Smooth muscle cell (in vitro differentiated cells): ENCODE measurements around the gene SERGEF. TPM values are rescaled to one million over a fixed set of nuclear protein-coding genes. Genes with fewer than 3 reads are reported as not detected.

Source experiments
- DNase-seq: peaks from one replicate; lab custom pipeline; 2025; ENCODE audit not compliant: unreplicated experiment; lab: John Stamatoyannopoulos, UW
- H2AFZ ChIP-seq: fragments of 200-600 bp; sonication (generic); 2 replicates; pipeline ENCODE4 v1.6.0; 2016; ENCODE audit warnings: antibody characterized with exemption, low read depth, mild to moderate bottlenecking
- H3F3A ChIP-seq: fragments of 200-600 bp; sonication (generic); 2 replicates; pipeline ENCODE4 v1.6.0; 2017; ENCODE audit warnings: antibody characterized with exemption, low read depth
- H3K27ac ChIP-seq: fragments of 200-600 bp; sonication (generic); 2 replicates; pipeline ENCODE4 v1.5.1; 2016; ENCODE audit warnings: low read depth, mild to moderate bottlenecking
- H3K27me3 ChIP-seq: fragments of 200-600 bp; sonication (generic); 2 replicates; pipeline ENCODE4 v1.6.1; 2016; ENCODE audit warnings: low read depth, mild to moderate bottlenecking
- H3K36me3 ChIP-seq: fragments of 200-600 bp; sonication (generic); 2 replicates; pipeline ENCODE4 v1.5.1; 2016; ENCODE audit warnings: low read depth
- H3K4me1 ChIP-seq: fragments of 200-600 bp; sonication (generic); 2 replicates; pipeline ENCODE4 v1.5.1; 2016; ENCODE audit warnings: low read depth
- H3K4me2 ChIP-seq: fragments of 200-600 bp; sonication (generic); 2 replicates; pipeline ENCODE4 v1.6.0; 2016; ENCODE audit warnings: mild to moderate bottlenecking
- H3K4me3 ChIP-seq: fragments of 200-600 bp; sonication (generic); 2 replicates; pipeline ENCODE4 v1.5.1; 2016; ENCODE audit warnings: mild to moderate bottlenecking
- H3K79me2 ChIP-seq: fragments of 200-600 bp; sonication (generic); 2 replicates; pipeline ENCODE4 v1.6.0; 2016; ENCODE audit warnings: low read depth, mild to moderate bottlenecking
- H3K9ac ChIP-seq: fragments of 200-600 bp; sonication (generic); 2 replicates; pipeline ENCODE4 v1.6.0; 2016; ENCODE audit warnings: low read depth
- H3K9me3 ChIP-seq: fragments of 200-600 bp; sonication (generic); replicated peaks from 2 replicates; pipeline ENCODE4 v1.5.1; 2016; ENCODE audit warnings: low read depth
- H4K20me1 ChIP-seq: fragments of 200-600 bp; sonication (generic); 2 replicates; pipeline ENCODE4 v1.6.0; 2016; ENCODE audit warnings: low read depth
- WGBS: methylation state at CpG from one replicate; pipeline ENCODE4 v1.1.7; 2016; ENCODE audit warnings: low lambda C conversion rate; 5-methylcytosine and 5-hydroxymethylcytosine counted together
- polyA plus RNA-seq: library from polyadenylated mRNA; unstranded; fragments of >200 nt; fragmentation: Nextera tagmentation; extraction: Ambion mirVana; gene quantifications from 2 replicates; pipeline ENCODE4 v1.2.1, GENCODE V29; 2016
- total RNA-seq: library from RNA; depleted of rRNA; stranded (reverse); fragments of >200 nt; gene quantifications from 2 replicates; pipeline ENCODE4 v1.2.3, GENCODE V29; 2014
- TF ChIP-seq, protein P1 (sequence below): fragments of 200-600 bp; sonication (generic); IDR thresholded peaks from 2 replicates; pipeline ENCODE4 v1.5.1; 2017; ENCODE audit warnings: borderline replicate concordance, mild to moderate bottlenecking, antibody characterized with exemption; ENCODE audit not compliant: insufficient read depth, poor library complexity, severe bottlenecking

SERGEF gene
- total and polyA plus RNA-seq, 2 experiments from 2014 or later = 4.9 to 7.4 TPM

- Histone ChIP-seq H3K4me2 (no peak overlapping the region), H3K9me3 (no peaks in the 10 kb centered on the region), H3K36me3 (no peaks in the 10 kb centered on the region), H3F3A (no peaks in the 10 kb centered on the region), H3K9ac (no peak overlapping the region), H3K27me3 (no peaks in the 10 kb centered on the region), H3K79me2 (no peaks in the 10 kb centered on the region), H3K4me1 (peaks cover 8% of the 10 kb centered on the region), H3K4me3 (no peak overlapping the region), H2AFZ (no peak overlapping the region), H3K27ac (no peak overlapping the region), H4K20me1 (no peaks in the 10 kb centered on the region)
- no peak for DNase-seq
- 92% methylated on average over 2 of the region's 2 CpGs for WGBS
- TF ChIP-seq, protein P1, sequence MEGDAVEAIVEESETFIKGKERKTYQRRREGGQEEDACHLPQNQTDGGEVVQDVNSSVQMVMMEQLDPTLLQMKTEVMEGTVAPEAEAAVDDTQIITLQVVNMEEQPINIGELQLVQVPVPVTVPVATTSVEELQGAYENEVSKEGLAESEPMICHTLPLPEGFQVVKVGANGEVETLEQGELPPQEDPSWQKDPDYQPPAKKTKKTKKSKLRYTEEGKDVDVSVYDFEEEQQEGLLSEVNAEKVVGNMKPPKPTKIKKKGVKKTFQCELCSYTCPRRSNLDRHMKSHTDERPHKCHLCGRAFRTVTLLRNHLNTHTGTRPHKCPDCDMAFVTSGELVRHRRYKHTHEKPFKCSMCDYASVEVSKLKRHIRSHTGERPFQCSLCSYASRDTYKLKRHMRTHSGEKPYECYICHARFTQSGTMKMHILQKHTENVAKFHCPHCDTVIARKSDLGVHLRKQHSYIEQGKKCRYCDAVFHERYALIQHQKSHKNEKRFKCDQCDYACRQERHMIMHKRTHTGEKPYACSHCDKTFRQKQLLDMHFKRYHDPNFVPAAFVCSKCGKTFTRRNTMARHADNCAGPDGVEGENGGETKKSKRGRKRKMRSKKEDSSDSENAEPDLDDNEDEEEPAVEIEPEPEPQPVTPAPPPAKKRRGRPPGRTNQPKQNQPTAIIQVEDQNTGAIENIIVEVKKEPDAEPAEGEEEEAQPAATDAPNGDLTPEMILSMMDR = no peak
These were observed 162.5 kb downstream of the SERGEF start for GRCh38 chr11:17850336-17850735.

GRCh38 chr11:17848715-17849114 lies 164.1 kb downstream of the SERGEF start:
- H3K27me3 ChIP-seq = no peaks in the 10 kb centered on the region
- WGBS = 93% methylated on average over 2 of the region's 2 CpGs

GRCh38 chr11:17846852-17847453 lies 165.9 kb downstream of the SERGEF start:
- Histone ChIP-seq H3K4me2 (no peak overlapping the region), H3K4me1 (peaks cover 8% of the 10 kb centered on the region), H3K79me2 (no peaks in the 10 kb centered on the region), H3K9me3 (no peaks in the 10 kb centered on the region), H2AFZ (no peak overlapping the region), H3K9ac (no peak overlapping the region), H3F3A (no peaks in the 10 kb centered on the region), H4K20me1 (no peaks in the 10 kb centered on the region), H3K36me3 (no peaks in the 10 kb centered on the region), H3K27ac (no peak overlapping the region), H3K4me3 (no peak overlapping the region), H3K27me3 (no peaks in the 10 kb centered on the region)
- DNase-seq = no peak
- 88% methylated on average over 7 of the region's 7 CpGs for WGBS
- TF ChIP-seq, protein P1 = no peak

More at GRCh38 chr11:17848715-17849114, 164.1 kb downstream of the SERGEF start:
- Histone ChIP-seq H4K20me1 (no peaks in the 10 kb centered on the region), H3K4me2 (no peak overlapping the region), H3K4me1 (peaks cover 8% of the 10 kb centered on the region), H3F3A (no peaks in the 10 kb centered on the region), H3K9ac (no peak overlapping the region), H3K27ac (no peak overlapping the region), H3K9me3 (no peaks in the 10 kb centered on the region), H3K36me3 (no peaks in the 10 kb centered on the region), H3K4me3 (no peak overlapping the region), H2AFZ (no peak overlapping the region), H3K79me2 (no peaks in the 10 kb centered on the region)
- TF ChIP-seq, protein P1 = no peak
- DNase-seq = no peak

DNA sequence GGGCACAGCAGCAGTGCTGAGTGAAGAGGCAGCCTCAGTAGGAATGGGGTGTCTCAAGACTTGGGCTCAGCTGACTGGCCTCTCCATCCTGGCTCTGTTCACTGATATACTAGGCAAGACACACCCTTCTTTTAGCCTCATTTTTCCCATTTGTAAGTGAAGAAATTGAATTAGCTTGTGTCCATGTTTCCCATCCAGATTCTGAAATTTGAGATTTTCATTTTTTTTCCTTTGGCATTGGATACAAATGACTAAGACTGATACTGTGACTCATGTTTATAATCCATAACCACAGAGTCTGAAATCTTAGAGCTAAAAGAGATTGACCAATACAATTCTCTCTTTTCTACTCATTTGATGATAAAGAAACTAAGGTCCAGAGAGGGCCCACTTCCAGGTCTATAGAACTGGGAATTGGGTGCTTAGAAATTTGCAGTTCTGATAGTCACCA lies 167.4 kb downstream of the SERGEF start:
- TF ChIP-seq, protein P1 = no peak
- H3K9me3 ChIP-seq = no peaks in the 10 kb centered on the region
- peaks cover 8% of the 10 kb centered on the region for H3K4me1 ChIP-seq
- H3K4me3 ChIP-seq = no peak overlapping the region
- no peak for DNase-seq
- H3F3A ChIP-seq = no peaks in the 10 kb centered on the region
- no peak overlapping the region for H3K27ac ChIP-seq
- H3K27me3 ChIP-seq = no peaks in the 10 kb centered on the region
- H3K36me3 ChIP-seq = no peaks in the 10 kb centered on the region
- H3K9ac ChIP-seq = no peak overlapping the region
- H3K79me2 ChIP-seq = no peaks in the 10 kb centered on the region
- peak overlapping the region; percentile 40 for H3K4me2 ChIP-seq
- no peaks in the 10 kb centered on the region for H4K20me1 ChIP-seq
- H2AFZ ChIP-seq = no peak overlapping the region
